T-helper 1 cell (primary cell): Measurements from ENCODE around the gene KDF1.
"Not testable (repeated sequence)": the region's sequence is repeated elsewhere in the genome, so short reads cannot be mapped to it uniquely, and the experiment has no call there.

ENCODE experiments used
- DNase-seq, 5 donors: peaks; one replicate each; pipeline ENCODE4 v3.0.0-alpha.2; 2012 to 2020

The KDF1 gene

DNA sequence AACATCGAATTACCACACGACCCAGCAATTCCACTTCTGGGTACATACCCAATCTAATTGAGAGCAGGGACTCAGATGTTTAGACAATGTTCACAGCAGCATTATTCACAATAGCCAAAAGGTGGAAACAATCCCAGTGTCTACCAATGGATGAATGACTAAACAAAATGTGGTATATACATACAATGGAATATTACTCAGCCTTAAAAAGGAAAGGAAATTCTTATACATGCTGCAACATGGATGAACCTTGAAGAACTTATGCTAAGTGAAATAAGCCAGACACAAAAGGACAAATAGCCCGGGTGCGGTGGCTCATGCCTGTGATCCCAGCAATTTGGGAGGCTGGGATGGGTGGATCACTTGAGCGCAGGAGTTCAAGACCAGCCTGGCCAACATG, 6.9 kb downstream of the KDF1 start:
- no peak for DNase-seq

DNA sequence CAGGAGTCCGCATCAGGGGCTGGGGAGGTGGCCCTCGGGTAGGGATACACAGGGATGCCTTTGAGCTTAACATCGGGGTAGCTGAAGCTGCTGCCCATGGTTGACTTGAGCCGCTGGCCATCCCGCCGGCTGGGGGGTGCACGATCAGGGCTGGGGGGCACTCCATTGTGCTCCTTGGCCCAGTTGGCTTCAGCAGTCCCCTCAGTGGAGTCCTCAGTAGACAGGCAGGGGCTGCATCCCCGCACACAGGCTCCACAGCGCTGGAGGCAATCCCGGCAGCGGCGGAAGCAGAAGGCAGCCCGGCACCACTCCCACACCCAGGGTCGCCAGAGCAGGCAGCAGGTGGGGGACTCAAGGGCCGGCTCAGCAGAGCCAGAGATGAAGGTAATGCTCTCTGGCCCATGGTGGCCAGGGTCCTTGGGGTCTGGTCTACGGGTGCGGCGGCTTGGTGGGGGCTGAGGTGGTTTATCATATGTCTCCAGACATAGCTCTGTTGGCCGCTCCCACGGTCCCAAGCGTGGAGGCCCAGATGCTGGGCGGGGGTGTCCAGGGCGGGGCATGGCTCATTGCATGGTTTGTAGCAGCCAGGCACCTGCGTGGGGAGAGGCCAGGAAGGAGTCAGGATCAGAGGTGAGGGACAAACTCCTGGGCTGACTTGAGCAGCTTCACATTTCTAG, 8.3 kb downstream of the KDF1 start:
- no peak for DNase-seq

DNA sequence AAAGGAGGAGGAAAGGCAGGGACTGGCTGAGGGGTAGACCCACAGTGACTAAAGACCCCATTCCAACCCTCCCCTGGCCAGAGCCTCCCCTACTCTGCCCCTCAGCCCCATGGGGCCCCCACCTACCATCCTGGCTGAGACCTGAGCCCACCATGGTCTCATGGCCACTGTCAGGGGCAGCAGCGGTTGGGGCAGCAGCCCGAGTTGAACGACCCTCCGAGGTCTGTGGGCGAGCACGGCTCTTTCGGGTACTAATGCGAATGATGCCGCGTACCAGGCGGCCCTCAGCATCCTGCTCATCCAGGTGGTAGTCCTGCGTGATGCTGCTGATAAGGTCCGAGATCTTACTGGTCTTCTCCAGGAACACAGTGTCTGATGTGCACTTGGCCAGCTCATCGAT, 9.1 kb downstream of the KDF1 start:
- DNase-seq, result no peak

DNA sequence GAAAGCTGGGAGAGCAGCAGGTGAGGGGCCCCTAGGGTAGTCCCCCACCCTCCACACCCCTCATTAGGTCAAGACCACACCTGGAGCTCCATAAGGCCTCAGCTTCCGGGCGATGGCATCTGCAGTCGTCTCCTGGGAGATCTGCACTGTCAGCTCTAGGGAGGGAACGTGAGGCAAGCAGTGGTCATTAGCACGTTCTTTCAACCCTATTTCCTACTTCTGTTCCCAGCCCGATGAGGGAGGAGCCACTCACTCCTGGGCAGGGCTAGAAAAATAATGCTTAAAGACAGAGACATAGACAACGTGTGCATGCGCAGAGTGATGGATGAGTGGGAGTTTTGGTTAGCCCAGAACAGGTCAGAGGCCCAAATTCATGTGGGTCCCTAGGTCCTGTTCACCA, 9.7 kb downstream of the KDF1 start:
- DNase-seq, result no peak

DNA sequence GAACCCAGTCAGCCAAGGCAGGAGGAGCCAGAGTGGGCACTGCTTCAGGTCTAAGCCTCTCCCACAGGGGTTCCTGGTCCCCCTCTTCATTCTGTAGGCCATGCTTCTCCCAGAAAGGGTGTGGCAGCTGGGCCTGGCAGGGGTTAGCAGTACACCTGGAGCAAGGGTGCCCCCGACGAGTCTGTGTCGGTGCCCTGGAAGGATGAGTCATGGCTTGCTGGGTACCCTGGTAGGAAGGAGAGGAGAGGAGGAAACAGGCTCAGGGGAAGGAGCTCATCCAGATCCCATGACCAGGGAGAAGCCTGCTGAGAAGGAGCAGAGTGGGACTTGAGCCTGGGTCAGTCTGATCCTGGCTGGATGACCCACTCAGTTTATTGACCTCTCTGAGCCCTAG, 10.3 kb downstream of the KDF1 start:
- no peak for DNase-seq

DNA sequence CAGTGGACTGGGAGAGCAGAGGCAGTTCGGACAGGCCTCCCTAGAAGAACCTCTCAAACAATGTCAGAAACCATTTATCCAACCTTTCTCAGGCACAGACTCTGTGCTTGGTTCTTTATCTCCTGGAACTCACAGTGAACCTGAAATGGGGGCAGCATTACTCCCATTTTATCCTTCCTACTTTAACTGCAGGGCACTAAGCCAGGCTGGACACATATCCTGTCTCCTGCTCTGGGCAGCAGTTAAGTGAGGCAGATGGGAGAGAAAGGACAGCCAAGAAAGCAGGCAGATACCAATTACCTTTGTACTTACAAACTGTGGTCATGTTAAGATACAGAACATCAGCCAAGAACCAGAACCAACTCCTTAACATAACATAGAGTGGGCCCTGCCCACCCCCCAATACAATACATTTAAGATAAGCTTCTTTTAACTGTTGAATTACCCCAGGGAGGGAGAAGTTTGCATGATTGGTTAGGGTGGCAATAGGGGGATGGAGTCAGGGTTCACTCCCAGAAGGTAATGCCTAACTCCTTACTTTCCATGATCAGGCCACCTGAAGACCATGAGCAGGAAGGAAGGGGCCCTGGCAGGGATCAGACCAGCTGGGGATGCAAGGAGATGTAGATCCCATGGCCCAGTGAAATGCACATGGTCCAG, 10.9 kb downstream of the KDF1 start:
- DNase-seq, result no peak

DNA sequence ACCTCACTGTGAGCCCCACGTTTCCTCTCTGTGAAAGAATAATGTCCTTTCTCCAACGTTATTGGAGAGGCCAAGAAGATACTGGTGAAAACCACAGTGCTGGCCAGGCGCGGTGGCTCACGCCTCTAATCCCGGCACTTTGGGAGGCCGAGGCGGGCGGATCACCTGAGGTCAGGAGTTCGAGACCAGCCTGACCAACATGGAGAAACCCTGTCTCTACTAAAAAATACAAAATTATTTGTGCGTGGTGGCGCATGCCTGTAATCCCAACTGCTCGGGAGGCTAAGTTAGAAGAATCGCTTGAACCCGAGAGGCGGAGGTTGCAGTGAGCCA, 11.6 kb downstream of the KDF1 start:
- not testable (repeated sequence) for DNase-seq

DNA sequence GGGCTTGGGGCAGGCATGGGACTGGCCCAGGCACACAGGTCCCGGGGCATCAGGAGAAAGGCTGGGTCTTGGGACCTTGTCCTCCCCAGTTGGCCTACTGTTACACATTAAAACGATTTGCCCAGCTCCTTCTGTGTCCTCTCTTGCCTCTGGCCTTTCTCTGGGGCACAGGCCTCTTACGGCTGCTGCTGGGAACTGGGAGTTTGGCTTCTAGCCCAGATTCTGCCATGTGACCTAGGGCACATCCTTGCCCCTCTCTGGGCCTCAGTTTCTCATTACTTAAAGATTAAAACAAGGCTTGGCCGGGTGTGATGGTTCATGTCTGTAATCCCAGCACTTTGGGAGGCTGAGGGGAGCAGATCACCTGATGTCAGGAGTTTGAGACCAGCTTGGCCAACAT, 14.0 kb downstream of the KDF1 start:
- no peak for DNase-seq

DNA sequence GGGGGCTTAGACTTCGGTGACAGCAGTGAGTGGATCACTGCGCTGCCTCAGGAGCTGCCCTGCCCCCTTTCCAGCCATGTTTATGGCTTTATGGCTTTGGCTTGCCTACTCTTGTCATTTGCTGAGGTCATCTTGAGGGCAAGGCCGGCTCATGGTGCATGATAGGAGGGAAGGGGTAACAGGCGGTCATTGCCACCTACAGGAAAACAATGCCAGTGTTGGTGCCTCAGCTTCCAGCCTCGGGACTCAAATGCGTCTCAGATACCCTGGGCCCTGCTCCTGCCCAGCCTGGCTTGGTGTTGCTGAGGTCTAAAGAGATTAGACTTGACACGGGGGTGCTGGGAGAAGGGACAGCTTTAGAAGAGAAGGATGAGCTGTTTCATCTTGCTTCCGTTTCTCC, 14.5 kb downstream of the KDF1 start:
- DNase-seq, result no peak

DNA sequence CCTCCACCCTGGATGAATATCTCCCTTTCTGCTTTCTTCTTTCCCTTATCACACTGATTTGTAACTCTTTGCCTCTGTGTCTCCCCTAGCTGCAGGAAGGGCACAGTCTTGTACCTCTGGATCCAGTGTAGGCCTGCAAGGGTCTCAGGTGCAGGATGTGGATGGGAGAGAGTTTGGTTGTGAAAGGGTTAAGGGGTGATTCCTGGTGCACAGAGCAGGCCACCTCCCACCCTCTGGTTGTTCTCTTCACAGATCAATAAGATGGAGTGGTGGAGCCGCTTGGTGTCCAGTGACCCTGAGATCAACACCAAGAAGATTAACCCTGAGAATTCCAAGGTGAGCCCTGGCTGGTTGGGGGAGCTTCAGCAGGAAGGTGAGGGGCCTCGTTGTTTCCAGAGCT, 15.1 kb downstream of the KDF1 start:
- DNase-seq, result no peak

DNA sequence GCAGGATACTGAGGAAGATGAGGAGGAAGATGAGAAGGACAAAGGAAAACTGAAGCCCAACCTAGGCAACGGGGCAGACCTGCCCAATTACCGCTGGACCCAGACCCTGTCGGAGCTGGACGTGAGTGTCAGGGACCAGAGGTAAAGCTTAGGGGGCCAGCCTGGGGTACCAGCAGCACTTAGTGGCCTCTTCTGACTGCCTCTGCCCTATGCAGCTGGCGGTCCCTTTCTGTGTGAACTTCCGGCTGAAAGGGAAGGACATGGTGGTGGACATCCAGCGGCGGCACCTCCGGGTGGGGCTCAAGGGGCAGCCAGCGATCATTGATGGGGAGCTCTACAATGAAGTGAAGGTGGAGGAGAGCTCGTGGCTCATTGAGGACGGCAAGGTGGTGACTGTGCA, 17.6 kb downstream of the KDF1 start:
- no peak for DNase-seq

DNA sequence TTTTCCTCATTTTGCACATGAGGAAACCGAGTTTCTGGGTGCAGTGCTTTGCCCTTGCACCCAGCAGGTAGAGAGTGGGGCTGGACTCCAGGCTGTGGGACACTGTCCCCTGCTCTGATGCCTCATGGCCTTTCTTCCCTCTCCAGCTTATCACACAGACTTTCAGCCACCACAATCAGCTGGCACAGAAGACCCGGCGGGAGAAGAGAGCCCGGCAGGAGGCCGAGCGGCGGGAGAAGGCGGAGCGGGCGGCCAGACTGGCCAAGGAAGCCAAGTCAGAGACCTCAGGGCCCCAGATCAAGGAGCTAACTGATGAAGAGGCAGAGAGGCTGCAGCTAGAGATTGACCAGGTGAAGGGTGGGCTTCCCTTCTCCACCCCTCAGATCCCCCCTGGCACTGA, 19.0 kb downstream of the KDF1 start:
- DNase-seq, result no peak

DNA sequence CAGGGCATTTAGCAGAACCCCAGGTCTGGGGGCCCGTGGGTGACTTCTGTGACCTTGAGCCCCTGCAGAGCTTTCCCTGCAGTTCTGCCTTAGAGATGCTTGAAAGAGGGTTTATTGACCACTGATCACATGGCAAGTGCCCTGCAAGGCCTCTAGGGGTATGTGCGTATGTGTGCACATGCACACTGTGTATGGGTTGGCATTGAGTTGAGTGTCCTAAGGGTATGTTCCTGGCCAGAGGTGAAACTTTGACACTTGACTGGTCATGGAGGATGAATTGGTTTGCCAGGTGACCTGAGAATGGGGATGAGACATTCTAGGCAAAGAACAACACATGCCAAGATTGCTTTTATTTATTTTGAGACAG, 21.6 kb downstream of the KDF1 start:
- DNase-seq, result no peak

DNA sequence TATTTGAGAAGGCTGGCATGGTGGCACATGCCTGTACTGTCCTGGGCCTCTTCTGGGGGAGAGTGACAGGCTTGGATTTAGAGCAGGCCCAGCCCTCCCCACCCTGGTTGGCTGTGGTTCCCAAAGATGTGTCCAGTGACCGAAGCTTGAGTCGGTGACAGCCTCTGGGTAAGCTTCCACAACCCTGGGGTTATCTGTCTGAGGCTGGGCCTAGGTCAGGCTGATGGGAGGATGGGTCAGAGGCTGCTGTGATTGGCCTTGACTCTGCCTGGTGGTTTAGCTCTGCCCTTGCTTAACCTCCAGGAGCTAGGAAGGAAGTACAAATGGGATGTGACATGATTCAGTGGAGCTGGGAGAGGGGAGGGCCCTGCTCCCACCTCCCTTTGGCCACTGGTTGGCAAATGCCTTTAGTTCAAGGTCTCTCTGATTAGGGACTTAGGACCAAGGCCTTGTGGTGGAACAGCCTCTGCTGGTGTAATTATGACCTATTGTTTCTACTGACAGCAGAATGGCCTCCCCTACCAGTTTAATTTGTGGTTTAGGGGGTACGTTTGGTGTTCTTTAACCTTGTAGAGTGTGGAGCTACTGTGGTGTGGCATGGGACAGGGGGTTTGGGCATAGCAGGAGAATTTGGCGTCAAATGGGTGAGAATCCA, 22.1 kb downstream of the KDF1 start:
- DNase-seq, result no peak

DNA sequence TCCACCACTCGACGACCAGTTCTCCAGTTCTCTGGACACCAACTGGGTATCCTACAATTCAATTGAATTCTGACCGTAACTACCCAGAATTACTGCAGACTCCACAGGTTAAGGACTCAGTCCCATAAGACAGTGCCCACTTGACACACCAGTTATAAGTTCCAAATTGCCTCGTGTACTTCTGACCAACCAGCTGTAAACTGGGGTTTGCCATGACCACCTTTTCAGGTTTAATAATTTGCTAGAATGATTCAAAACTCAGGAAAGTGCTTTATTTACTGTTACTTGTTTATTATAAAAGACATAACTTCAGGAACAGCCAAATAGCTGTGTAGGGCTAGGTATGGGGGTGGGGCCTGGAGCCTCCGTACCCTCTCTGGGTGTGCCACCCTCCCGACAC, 23.4 kb downstream of the KDF1 start:
- no peak for DNase-seq

DNA sequence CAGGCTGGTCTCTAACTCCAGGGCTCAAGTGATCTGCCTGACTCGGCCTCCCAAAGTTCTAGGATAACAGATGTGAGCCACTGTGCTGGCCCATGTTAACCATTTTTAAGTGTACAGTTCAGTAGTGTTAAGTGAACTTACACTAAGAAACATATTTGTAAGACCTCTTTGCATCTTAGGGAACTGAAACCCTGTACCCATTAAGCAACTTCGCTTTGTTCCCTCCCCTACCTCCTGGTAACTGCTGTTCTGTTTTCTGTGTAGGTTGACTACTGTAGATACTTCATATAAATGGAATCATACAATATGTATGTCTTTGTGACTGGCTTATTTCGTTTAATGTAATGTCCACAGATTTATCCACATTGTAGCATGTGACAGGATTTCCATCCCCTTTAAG, 27.7 kb downstream of the KDF1 start:
- DNase-seq, result no peak

DNA sequence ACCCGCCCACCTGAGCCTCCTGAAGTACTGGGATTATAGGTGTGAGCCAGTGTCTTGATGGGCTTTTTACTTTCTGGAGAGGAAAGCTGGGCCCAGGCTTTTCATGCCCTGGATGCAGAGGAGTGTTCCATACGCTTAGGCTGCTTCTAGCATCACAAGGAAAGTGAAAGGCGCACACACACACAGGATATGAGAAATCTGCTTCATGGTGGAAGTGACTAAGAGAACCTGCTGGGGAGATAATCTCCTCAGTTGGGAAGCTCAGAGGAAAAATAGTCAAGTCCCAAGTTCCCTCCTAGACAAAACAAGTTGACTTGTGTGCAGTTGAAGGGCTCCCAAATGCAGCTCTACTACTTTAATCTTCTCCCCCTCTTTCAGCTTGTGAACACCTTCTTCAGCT, 36.6 kb downstream of the KDF1 start:
- DNase-seq, result peak in 1 of 5 donors; percentile 18

DNA sequence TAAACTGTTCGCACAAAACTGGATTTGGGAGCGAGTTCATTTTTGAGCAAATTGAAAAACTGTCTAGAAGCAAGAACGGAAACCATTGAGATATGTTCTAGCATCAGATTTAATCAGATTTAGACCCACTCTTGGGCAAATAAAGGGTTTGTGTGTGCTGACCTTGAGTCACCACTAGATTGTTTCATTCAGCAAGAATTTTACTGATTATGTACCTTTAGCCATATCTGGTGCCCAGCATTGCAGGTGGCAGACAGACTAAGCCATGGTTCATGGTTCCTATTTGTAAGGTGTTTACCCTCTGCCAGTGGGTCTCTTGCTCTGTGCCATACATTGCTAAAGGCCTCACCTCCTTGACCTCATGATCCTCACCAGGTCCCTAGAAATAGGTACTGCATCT, 37.4 kb downstream of the KDF1 start:
- no peak for DNase-seq

DNA sequence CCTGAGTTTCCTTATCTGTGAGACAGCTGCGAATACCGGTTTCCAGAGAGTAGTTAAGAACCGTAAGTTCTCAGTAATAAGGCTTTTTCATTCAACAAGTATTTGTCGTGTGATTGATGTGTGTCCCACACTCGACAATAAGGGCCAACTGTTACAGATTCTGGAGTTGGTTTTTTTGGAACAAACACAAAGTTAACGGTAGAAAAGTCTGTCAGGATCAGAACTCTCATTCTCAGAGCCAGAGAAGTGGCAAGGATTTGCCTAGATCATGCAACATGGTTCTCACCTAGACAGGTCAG, 37.9 kb downstream of the KDF1 start:
- DNase-seq, result no peak

DNA sequence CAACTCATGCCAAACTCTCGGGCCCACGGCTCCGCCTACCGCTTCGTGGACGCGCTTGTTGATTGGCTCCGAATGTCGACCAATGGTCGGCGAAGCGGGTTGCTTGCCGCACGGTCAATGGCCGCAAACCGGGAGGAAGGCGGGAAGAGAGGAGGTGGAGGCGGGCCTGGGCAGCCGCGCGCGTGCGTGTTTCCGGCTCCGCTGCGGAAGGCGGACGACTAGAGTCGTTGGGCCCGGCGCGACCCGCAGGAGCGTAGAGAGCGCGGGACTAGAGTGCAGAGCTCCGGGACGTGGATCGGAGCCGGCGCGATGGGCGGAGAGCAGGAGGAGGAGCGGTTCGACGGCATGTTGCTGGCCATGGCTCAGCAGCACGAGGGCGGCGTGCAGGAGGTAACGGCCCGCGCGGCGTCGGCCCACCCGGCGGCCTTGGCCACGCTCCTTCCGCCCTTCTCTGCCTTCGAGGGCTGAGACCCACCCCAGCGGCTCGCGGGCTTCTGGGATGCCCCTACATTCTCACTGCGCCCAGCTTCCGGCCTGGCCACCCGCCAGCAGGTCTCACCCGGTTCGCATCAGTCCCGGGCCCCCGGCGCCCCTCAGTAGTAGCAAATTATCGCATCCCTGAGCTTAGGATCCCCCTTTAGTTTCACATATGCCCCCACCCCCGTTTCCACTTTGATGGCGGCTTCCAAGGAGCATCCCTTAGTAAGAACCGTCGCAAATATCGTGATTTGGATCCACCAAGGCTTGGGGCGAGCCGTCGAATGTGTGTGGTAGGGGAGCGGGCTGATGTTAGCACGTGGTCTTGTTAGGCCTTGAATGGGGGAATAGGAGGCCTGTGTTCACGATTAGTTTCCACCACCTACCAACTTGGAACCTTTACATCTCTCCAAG, 38.5 kb downstream of the KDF1 start, which contains the start of gene NUDC:
NUDC (plus strand) TSS at position 204 of the 891 bp plus-strand sequence; CDS start at position 310, 106 bp downstream.
- DNase-seq, result peak; percentile 90 to 97 (median 94)

DNA sequence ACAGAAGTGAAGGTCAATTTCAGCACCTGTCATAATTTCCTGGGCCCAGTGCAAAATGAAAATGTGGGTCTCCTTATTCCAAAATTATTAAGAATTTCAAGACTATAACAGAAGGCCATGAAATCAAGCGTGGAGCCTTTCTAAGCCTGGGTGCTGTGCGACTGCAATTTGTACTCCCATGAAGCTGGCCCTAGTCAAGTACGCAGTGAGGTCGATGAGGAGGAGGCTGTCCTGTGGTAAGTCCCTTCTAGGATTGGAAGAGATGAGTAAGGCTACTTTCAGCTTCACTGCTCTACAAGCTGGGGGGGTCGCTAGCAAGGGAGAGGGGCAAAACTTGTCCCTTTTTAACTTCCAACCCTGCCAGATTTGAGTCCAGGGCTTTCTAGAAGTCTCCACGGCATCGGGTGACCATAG, 39.1 kb downstream of the KDF1 start:
- DNase-seq, result no peak

DNA sequence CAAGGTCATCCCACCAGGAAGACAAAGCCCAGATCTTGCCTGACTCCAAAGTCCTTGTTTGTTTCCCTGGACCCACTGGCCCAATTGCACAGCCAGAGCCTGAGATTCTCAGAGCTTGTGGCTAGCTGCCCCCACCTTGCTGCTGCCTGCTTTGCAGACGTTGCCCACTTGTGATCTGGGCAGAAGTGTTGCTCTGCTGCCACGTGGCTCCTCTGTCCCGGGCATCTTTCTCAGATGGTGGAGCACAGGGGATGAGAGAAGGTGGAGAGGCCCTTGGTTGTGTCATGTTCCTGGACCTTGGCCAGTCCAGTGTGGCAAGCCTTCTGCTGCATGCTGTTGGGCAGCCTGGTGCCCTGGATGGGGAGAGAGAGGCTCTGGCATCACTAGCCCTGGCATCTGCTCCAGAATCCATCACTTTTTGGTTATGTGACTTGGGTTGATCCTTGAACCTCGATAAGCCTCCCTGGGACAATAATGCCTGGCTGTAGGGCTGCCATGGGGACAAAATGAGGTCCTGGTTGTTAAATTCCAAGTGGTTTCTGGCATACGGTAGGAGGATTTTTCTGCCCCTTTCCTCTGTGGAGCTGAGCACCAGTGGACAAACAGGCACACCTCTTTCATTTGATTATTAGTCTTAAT, 44.9 kb downstream of the KDF1 start:
- no peak for DNase-seq
